PC-9 (cell line): ENCODE measurements around the gene KY. TPM values are rescaled to one million over a fixed set of nuclear protein-coding genes. Genes with fewer than 3 reads are reported as not detected.

ENCODE experiments used
- BruUV-seq: library from RNA; stranded (reverse); fragments of 400-500 nt; replicated peaks from 2 replicates; lab custom pipeline; 2021; lab: Mats Ljungman, UMichigan
- CTCF ChIA-PET: fragments of 300-600 bp; sonication (Branson Sonifier 250); formaldehyde crosslinking; loops from one replicate; lab custom pipeline; 2022; ENCODE audit warnings: antibody characterized with exemption; lab: Charles Lee
- POLR2A ChIA-PET: fragments of 300-600 bp; sonication (Branson Sonifier 250); formaldehyde crosslinking; loops from one replicate; lab custom pipeline; 2022; ENCODE audit warnings: antibody characterized with exemption; ENCODE audit not compliant: unreplicated experiment; lab: Charles Lee
- DNase-seq, 2 experiments: peaks; one replicate each; pipeline versions ENCODE4 v3.0.0 to v3.0.0-alpha.2; 2015 to 2022; ENCODE audit warnings: mixed read lengths in 1 of 2
- H2AFZ ChIP-seq: fragments of 200-600 bp; sonication (generic); 2 replicates; pipeline ENCODE4 v1.8.1; 2017; ENCODE audit warnings: antibody characterized with exemption
- H3F3A ChIP-seq: fragments of 200-600 bp; sonication (generic); 2 replicates; pipeline ENCODE4 v1.8.1; 2017; ENCODE audit warnings: antibody characterized with exemption, mild to moderate bottlenecking, low read depth; ENCODE audit not compliant: insufficient read depth
- H3K27ac ChIP-seq: fragments of 200-600 bp; sonication (generic); 2 replicates; pipeline ENCODE4 v1.6.1; 2016; ENCODE audit warnings: mixed run types
- H3K27me3 ChIP-seq: fragments of 200-600 bp; sonication (generic); 2 replicates; pipeline ENCODE4 v1.6.1; 2016; ENCODE audit warnings: low read depth, mixed run types; ENCODE audit not compliant: insufficient read depth
- H3K36me3 ChIP-seq: fragments of 200-600 bp; sonication (generic); 2 replicates; pipeline ENCODE4 v1.6.1; 2016; ENCODE audit warnings: low read depth, mixed run types
- H3K4me1 ChIP-seq: fragments of 200-600 bp; sonication (generic); replicated peaks from 2 replicates; pipeline ENCODE4 v1.6.1; 2016; ENCODE audit warnings: mixed run types; ENCODE audit not compliant: insufficient read depth
- H3K4me2 ChIP-seq: fragments of 200-600 bp; sonication (generic); 2 replicates; pipeline ENCODE4 v1.6.1; 2017; ENCODE audit warnings: mixed run types
- H3K4me3 ChIP-seq: fragments of 200-600 bp; sonication (generic); 2 replicates; pipeline ENCODE4 v1.6.1; 2016; ENCODE audit warnings: mixed run types
- H3K79me2 ChIP-seq: fragments of 200-600 bp; sonication (generic); 2 replicates; pipeline ENCODE4 v1.6.1; 2017; ENCODE audit warnings: low read depth, mixed run types
- H3K9me2 ChIP-seq: fragments of 200-600 bp; sonication (generic); 2 replicates; pipeline ENCODE4 v1.8.1; 2017; ENCODE audit warnings: mild to moderate bottlenecking; ENCODE audit not compliant: insufficient read depth
- H3K9me3 ChIP-seq: fragments of 200-600 bp; sonication (generic); 2 replicates; pipeline ENCODE4 v1.8.1; 2016; ENCODE audit warnings: low read depth; ENCODE audit not compliant: insufficient read depth
- H4K20me1 ChIP-seq: fragments of 200-600 bp; sonication (generic); 2 replicates; pipeline ENCODE4 v1.8.1; 2017; ENCODE audit not compliant: insufficient read depth
- CTCF ChIP-seq: fragments of 200-600 bp; sonication (generic); conservative IDR thresholded peaks from 2 replicates; pipeline ENCODE4 v1.6.1; 2017; ENCODE audit warnings: mixed run types, antibody characterized with exemption, mild to moderate bottlenecking, moderate library complexity
- EZH2 ChIP-seq: fragments of 200-600 bp; sonication (generic); IDR thresholded peaks from 2 replicates; pipeline ENCODE4 v1.8.0; 2017; ENCODE audit warnings: antibody characterized with exemption, low read depth
- intact Hi-C: fragments of 100-400 bp; cut with micrococcal nuclease; formaldehyde crosslinking; loops from one replicate; pipeline ENCODE4 v1.10.0; 2022; ENCODE audit not compliant: unreplicated experiment
- total RNA-seq: library from RNA; stranded (reverse); gene quantifications from 2 replicates; pipeline ENCODE4 v1.2.3, GENCODE V29; 2021

The KY gene
- total RNA-seq, 1 experiment from 2014 or later, result not detected

GRCh38 chr3:134694466-134694865 lies 43.6 kb upstream of the KY start:
- no TSS peak for BruUV-seq
- TF ChIP-seq EZH2 (no peak), CTCF (no peak)
- Histone ChIP-seq H3K9me3 (no peaks in the 10 kb centered on the region), H4K20me1 (no peaks in the 10 kb centered on the region), H3K4me3 (no peak overlapping the region), H2AFZ (no peak overlapping the region), H3F3A (no peaks in the 10 kb centered on the region), H3K27me3 (peaks cover 76% of the 10 kb centered on the region), H3K9me2 (no peaks in the 10 kb centered on the region), H3K4me1 (no peaks in the 10 kb centered on the region), H3K79me2 (no peaks in the 10 kb centered on the region), H3K27ac (no peak overlapping the region), H3K4me2 (no peak overlapping the region), H3K36me3 (no peaks in the 10 kb centered on the region)
- ChIA-PET POLR2A (interaction anchor here (0.5 kb wide), 1 partner anchor 73 kb away, joined by 6 read pairs; no protein-coding TSS in a partner anchor), CTCF (no interaction called here)
- DNase-seq, result no peak
- intact Hi-C loops, result no loop called here

GRCh38 chr3:134693804-134694203 lies 43.0 kb upstream of the KY start:
- intact Hi-C loops, result no loop called here
- no peaks in the 10 kb centered on the region for H3K79me2 ChIP-seq
- BruUV-seq, result no TSS peak
- H3K4me2 ChIP-seq, result no peak overlapping the region
- H3K27ac ChIP-seq, result no peak overlapping the region
- no peak overlapping the region for H3K4me3 ChIP-seq
- no peak for DNase-seq
- H3K36me3 ChIP-seq, result no peaks in the 10 kb centered on the region
- POLR2A ChIA-PET, result no interaction called here
- no peak overlapping the region for H2AFZ ChIP-seq
- peaks cover 70% of the 10 kb centered on the region for H3K27me3 ChIP-seq
- no peaks in the 10 kb centered on the region for H4K20me1 ChIP-seq
- H3K9me2 ChIP-seq, result no peaks in the 10 kb centered on the region
- no peaks in the 10 kb centered on the region for H3K4me1 ChIP-seq
- TF ChIP-seq EZH2 (no peak), CTCF (no peak)
- CTCF ChIA-PET, result no interaction called here
- no peaks in the 10 kb centered on the region for H3K9me3 ChIP-seq
- H3F3A ChIP-seq, result no peaks in the 10 kb centered on the region

- no peaks in the 10 kb centered on the region for H3K4me1 ChIP-seq
- no peaks in the 10 kb centered on the region for H3K36me3 ChIP-seq
- H3K79me2 ChIP-seq, result no peaks in the 10 kb centered on the region
- H4K20me1 ChIP-seq, result no peaks in the 10 kb centered on the region
- peaks cover 65% of the 10 kb centered on the region for H3K27me3 ChIP-seq
- no peak overlapping the region for H3K27ac ChIP-seq
- H3K4me3 ChIP-seq, result no peak overlapping the region
- no peak overlapping the region for H3K4me2 ChIP-seq
- intact Hi-C loops, result no loop called here
- ChIA-PET POLR2A (no interaction called here), CTCF (no interaction called here)
- BruUV-seq, result no TSS peak
- no peaks in the 10 kb centered on the region for H3K9me2 ChIP-seq
- H2AFZ ChIP-seq, result no peak overlapping the region
- no peaks in the 10 kb centered on the region for H3K9me3 ChIP-seq
- DNase-seq, result no peak
- no peaks in the 10 kb centered on the region for H3F3A ChIP-seq
- no peak for TF ChIP-seq EZH2
- TF ChIP-seq CTCF, result no peak
These were observed 42.4 kb upstream of the KY start for GRCh38 chr3:134693226-134693625.
